Left cardiac atrium (tissue), 4 donors: ENCODE data around the gene A1BG. TPM values are rescaled to one million over a fixed set of nuclear protein-coding genes. Genes with fewer than 3 reads are reported as not detected.
"Not testable (repeated sequence)": the region's sequence is repeated elsewhere in the genome, so short reads cannot be mapped to it uniquely, and the experiment has no call there.

Experiments used
- ATAC-seq, 2 donors: fragments of 200-7000 bp; cut with Tn5 transposase; one replicate each; pipeline ENCODE4 v1.9.1; 2020; ENCODE audit warnings: mild to moderate bottlenecking in 2 of 2, moderate library complexity in 2 of 2
- DNase-seq: peaks from one replicate; pipeline ENCODE4 v3.0.0-alpha.2; 2020
- intact Hi-C, 2 donors: fragments of 100-400 bp; cut with DNase I; formaldehyde crosslinking; loops; one replicate each; pipeline versions ENCODE4 v1.14.1 to v1.15.1; 2022 to 2023
- total RNA-seq, 2 donors: library from RNA; stranded (reverse); fragmentation: NEBNext Ultra II Directional; extraction: Animal tissue kit (Norgen Biotek cat#: 25700); gene quantifications; one replicate each; pipeline ENCODE4 v1.2.1, GENCODE V29; 2021
- donor health status: DM: no; HTN: yes; CAD: no.
- donor health status: DM: no; HTN: yes; CAD: no; lungs with severe emphysema.
- donor health status: DM: yes; HTN: yes; CAD: no.
- donor health status: Dilated cardiomyopathy.

Gene A1BG
- total RNA-seq, 2 donors from 2014 or later: 18.3 to 18.9 TPM

DNA sequence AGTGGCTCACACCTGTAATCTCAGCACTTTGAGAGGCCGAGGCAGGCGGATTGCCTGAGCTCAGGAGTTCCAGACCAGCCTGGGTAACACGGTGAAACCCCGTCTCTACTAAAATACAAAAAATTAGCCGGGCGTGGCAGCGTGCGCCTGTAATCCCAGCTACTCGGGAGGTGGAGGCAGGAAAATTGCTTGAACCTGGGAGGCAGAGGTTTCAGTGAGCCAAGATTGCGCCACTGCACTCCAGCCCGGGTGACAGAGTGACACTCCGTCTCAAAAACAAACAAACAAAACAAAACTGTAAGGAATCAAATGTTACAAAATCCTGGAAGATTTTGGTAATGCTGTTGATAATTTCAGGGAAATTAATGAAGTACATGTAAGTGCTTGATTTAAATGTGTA is 5.2 kb downstream of the A1BG start:
- ATAC-seq, DNase-seq, intact Hi-C loops: not testable (repeated sequence)

DNA sequence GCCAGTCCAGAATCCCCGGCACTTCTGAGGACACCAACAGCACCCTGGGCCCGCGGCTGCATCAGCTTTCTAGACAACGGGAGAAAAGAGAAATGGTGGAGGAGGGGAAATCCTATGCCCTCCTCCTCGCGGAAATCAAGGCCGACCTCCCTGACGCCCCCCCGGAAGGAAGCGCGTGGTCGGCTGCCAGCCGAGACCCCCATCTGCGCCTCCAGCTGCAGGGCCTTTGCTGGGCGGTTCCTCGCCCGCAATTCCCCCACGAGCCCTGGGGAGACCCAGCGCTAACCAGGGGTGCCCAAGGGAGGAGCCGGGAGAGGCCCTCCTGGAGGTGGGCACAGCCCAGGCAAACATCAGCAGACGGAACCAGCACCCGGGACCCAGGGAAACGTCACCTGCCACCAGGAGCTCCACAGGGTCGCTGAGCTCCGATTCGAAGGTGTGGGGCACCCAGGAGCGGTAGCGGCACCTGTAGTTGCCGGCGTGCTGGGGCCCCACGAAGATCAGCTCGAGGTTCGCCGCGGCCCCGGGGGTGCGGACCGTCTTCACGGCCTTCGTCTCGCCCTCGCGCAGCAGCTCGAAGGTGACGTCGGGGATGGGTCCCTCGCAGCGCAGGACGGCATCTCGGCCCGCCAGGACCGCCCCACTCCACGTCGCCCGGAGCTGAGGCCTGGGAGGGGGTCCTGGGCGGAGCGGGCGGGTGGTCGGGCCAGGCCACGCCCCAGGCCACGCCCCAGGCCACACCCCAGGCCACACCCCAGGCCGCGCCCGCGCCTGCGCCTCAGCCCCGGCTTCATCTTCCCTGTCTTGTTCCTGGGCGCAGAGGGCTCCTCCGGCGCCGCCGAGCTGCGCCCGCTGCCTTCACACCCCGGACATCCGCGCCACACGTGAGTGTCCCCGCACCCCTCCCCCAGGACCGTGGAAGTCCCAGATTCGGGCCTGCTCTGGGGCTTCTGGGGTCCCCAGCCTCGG is 6.0 kb downstream of the A1BG start:
- intact Hi-C loops: no loop called here
- ATAC-seq (peak; percentile 98), DNase-seq (peak; percentile 63)

DNA sequence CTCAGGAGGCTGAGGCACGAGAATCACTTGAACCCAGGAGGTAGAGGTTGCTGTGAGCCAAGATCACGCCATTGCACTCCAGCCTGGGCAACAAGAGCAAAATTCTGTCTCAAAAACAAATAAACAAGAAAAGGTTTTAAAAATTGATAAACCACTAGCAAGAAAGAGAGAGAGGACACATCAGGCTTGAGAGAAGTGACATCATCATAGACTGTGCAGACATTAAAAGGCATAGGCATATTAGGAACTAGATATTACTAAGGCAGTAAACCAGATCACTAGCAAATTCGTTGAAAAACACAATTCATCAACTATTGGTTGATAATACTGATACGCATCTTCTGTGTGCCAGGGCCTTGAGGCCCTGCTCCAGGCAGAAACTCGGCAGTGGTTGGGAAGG is 7.7 kb downstream of the A1BG start:
- DNase-seq: no peak
- intact Hi-C loops: no loop called here
- no peak for ATAC-seq

DNA sequence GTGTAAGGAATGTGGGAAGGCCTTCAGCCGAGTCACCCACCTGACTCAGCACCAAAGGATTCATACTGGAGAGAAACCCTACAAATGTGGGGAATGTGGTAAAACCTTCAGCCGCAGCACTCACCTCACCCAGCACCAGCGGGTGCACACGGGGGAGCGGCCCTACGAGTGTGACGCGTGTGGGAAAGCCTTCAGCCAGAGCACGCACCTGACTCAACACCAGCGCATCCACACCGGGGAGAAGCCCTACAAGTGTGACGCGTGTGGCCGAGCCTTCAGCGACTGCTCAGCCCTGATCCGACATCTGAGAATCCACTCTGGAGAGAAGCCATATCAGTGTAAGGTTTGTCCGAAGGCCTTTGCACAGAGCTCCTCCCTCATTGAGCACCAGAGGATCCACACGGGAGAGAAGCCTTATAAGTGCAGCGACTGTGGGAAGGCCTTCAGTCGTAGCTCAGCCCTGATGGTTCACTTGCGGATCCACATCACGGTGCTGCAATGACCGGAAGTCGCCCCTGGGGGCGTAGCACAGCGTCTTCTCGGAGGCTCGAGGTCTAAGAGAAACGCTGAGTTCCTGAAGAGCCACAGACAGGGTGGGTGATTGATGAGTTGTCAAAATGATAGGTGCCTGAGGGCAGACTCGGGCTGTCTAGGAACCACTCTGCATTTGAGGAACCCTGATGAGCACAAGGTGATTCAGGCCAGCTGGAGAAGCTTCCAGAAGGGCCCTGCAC is 14.3 kb downstream of the A1BG start:
- no peak for DNase-seq
- intact Hi-C loops: no loop called here
- peak in 1 of 2 donors; percentile 12 for ATAC-seq

DNA sequence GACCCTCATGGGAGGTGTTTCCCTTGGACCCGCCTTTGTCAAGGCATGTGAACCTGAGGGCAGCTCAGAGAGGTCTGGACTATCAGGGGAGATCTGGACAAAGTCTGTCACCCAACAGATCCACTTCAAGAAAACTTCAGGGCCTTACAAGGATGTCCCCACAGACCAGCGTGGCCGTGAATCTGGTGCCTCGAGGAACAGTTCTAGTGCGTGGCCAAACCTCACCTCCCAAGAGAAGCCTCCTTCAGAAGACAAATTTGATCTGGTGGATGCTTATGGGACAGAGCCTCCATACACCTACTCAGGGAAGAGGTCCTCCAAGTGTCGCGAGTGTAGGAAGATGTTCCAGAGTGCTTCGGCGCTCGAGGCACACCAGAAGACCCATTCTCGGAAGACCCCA is 15.0 kb downstream of the A1BG start:
- ATAC-seq: no peak
- intact Hi-C loops: no loop called here
- DNase-seq: no peak

DNA sequence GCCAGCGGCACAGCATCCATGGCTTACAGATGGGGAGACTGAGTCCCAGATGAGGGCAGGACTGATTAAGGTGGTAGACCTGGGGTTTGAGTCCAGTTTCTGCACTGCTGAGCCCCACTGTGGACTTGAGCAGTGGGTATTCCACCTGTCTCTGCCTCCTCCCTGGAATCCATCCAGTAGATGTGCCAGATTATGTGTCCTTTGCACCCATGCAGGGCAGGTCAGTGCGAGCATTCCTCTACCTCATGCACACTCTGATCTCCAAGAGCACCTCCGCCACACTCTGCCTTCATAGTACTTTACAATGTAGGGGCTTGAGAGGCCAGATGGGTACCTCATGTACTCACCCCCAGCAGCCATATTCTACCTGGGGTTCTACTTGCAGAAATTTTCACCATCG is 16.5 kb downstream of the A1BG start:
- DNase-seq (no peak), ATAC-seq (no peak)
- intact Hi-C loops: no loop called here

DNA sequence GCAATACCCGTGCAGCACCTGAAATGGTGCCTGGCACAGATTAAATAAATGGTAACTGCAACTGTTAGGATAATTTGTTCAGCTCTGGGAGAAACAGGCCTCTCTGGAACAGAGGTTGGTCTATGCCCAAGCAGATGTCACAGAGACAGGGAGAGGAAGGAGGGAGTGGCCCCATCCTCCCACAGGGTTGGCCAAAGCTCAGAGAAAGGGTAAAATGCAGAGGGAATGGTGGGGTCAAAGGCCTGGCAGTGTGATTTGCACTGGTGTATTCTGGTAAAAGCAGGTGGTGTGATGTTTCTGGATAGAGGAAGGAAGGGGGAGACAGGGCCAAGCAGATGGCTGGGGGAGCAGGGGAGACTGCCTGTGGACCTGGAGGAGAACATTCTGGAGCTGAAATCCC is 17.1 kb downstream of the A1BG start:
- DNase-seq: no peak
- intact Hi-C loops: no loop called here

DNA sequence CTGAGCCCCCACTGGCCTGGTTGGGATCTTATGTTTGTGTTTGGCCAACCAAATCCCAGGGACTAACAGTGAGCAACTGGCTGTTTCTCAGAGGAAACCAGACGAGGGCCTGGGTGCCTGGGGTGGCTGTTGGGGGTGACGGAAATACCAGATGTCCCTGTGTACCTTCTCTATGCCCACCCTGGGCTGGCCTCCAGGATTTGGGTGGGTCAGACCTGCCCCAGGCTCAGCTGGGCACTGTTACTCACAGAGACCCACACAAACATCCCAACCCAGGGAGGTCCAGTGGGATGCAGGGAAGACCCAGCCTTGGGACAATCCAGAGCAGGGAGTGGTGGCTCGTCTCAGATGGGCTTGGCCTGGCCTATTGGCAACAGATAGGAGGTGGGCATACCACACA is 17.7 kb downstream of the A1BG start:
- DNase-seq (no peak), ATAC-seq (no peak)
- intact Hi-C loops: no loop called here

More for the DNA sequence above, 17.1 kb downstream of the A1BG start:
- ATAC-seq: no peak

DNA sequence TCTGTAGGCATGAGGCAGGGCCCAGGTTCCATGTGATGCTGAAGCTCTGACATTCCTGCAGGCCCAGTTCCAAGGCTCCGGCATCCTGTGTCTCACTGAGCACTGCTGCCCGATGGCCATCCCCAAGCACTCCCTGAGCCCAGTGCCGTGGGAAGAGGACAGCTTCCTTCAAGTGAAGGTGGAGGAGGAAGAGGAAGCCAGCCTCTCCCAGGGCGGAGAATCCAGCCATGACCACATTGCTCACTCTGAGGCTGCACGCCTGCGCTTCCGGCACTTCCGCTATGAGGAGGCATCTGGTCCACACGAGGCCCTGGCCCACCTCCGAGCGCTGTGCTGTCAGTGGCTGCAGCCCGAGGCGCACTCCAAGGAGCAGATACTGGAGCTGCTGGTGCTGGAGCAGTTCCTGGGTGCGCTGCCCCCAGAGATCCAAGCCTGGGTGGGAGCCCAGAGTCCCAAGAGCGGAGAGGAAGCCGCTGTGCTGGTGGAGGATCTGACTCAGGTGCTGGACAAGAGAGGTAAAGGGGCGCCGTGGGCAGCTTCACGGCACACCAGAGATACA is 18.5 kb downstream of the A1BG start:
- no peak for DNase-seq
- intact Hi-C loops: no loop called here
- no peak for ATAC-seq

DNA sequence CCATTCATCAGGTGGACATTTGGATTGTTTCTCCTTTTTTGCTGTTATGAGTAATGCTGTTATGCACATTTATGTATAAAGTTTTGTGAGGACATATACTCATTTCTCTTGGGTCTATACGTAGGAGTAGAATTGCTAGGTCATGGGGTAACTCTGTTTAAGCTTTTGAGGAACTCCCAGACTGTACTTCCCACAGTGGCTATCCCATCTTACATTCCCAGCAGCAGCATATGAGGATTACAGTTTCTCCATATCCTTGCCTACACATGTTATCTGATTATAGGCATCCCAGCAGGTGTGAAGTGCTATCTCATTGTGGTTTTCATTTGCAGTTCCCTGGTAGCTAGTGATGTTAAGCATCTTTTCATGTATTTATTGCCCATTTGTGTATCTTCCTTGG is 20.6 kb downstream of the A1BG start:
- intact Hi-C loops: no loop called here
- no peak for DNase-seq

DNA sequence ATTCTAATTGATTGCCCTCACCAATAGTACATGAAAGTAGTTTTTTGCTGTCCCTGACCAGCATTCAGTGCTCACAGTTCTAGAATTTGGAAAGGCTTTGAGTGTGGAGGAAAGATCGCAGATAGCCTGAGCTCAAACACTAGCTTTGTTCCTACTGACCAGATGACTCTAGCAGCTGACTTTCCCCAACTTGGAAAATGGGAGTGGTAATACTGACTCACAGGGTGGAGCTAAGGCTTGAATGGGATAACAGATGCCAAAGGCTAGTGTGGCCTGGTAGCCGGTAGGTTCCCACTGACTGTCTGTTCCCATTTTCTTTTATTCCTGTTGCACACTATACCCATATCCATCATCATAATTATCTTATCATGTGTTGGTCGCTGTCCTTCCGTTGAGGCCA is 22.8 kb downstream of the A1BG start:
- DNase-seq (no peak), ATAC-seq (no peak)
- intact Hi-C loops: no loop called here

More for the DNA sequence above, 20.6 kb downstream of the A1BG start:
- no peak for ATAC-seq

DNA sequence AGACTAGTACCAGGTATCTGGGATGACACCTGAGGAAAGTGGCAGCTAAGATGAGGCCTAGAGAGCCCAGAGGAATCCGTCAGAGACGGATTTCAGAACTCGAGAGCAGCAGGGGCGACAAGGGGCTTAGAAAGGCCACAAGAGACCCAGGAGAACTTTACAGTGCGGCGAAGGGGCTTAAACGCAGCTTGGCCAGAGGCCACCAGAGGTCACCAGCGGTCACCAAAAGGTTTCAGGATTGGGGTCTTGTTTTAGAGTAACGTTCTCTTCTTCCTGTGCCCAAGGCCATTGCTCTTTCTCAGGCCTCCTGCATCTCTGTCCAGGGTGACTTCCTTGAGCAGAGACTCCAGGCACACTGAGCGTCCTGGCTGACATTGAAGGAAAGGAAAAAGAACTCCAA is 24.3 kb downstream of the A1BG start:
- intact Hi-C loops: no loop called here
- ATAC-seq (no peak), DNase-seq (no peak)

DNA sequence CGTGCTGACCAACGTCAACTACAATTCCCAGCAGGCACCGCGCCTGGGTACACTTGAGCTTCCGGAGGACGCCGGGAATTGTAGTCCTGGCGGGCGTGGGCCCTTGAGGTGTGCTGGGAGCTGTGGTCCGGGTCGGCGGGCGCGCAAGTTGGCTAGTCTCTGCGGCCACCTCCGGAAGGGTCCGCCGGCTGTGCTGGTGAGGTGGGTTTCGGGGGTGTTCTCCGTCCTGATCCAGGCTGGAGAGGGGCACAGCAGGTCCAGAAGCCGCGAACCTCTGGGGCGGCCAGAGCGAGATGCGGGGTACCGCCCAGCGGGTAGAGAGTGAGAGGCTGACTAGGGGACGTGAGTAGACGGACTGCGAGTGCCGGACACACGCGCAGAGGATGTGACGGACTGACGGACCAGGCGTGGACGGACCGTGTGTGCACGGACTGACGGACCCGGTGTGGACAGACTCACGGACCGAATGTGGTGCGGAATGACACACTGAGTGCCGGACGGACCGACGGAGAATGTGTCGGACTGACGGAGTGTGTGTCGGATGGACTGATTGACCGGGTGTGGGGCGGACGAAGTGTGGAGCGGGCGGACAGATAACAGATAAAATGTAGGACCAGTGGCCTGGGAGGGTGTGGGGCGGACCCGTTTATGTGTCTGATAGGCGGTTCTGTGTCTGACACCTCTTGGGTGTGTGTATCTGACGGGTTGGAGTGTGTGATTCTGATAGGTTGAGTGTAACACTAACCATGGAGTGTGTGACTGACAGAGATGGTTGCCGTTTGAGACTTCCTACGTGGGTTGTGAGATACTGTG is 26.2 kb downstream of the A1BG start, which contains the start of gene ZSCAN22:
TSS of gene ZSCAN22 (plus strand) at position 81 of the 813 bp plus-strand sequence. CDS start 7,809 bp downstream, outside the sequence.
- intact Hi-C loops: loop anchor here in 1 of 2 donors (1.0 kb wide), 1 partner anchor 35 kb away; the partner anchor contains the start of gene ZNF497
- peak; percentile 97 to 98 for ATAC-seq

DNA sequence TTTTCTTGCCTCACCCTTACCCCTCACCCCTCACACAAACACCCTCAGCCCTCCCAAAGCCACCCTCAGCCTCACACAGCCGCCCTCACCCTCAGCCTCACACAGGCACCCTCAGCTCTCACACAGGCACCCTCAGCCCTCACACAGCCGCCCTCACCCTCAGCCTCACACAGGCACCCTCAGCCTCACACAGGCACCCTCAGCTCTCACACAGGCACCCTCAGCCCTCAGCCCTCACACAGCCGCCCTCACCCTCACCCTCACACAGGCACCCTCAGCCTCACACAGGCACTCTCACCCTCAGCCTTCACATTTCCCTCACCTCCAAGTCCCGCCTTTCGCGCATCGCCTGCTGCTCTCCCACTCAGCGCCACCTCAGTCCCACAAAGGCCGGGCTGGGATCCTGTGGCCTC is 26.8 kb downstream of the A1BG start:
- DNase-seq: no peak
- peak; percentile 12 to 21 for ATAC-seq
- intact Hi-C loops: no loop called here

More for the DNA sequence above, 26.2 kb downstream of the A1BG start, which contains the start of gene ZSCAN22:
- DNase-seq: peak; percentile 99

DNA sequence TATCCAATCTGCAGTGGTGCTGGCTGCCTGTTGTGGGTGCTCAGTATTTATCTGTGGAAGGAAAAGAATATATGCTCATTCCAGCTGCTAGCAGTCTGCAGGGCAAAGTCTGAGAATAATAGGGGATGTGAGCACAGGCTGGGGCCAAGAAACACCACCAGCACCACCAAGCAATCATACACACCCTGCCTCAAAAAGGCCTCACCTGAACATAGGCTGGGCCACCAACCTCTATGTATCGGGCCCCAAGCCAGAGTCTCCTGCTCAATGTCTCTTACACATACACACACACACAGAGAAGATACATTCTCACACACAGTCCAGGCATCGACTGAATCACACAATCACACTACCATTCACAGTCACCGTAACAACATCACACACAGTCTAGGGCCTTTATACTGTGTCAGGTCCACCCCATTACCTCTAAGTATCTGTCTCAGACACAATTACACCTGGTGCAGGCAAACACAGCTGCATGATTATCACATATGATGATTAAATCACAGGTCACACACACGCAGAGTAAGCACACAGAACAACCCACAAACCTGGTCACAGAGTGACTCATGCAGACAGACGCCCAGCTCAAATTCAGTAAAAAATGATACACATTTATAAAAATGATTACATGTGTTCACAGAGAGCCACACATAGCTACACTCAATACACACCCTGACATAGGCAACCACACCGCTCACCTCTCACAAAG is 27.8 kb downstream of the A1BG start:
- intact Hi-C loops: no loop called here
- DNase-seq (no peak), ATAC-seq (no peak)

DNA sequence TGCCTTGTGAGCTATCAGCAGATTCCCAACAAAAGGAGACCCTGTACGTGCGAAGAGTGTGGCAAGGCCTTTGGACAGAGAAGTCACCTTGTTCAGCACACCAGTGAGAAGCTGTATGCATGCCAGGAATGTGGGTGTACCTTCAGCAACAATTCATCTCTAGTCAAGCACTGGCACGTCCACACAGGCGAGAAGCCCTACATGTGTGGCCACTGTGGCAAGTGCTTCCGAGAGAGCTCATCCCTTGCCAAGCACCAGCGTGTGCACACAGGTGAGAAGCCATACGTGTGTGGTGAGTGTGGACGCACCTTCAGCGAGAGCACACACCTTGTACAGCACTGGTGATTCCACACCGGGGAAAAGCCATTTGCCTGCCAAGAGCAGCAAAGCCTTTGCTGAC is 34.1 kb downstream of the A1BG start:
- DNase-seq: no peak
- intact Hi-C loops: no loop called here
- no peak for ATAC-seq

DNA sequence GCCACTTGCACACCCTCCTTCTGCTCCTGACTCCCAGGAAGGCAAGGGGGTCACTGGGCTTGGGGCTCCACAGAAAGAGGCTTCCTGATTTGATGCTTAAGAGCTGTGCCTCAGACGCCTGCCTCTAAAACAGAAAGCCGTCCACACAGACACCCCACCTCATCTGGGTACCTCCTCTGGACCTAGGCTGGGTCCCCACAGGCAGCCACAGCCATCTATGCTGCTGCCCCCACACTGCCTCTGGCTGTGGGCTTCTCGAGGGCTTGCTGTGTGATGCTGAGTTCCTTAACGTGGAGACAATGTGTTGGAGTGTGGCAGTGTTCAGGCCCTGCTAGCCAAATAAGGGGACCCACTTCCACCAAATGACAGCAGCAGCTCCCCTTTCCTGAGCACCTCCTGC is 35.0 kb downstream of the A1BG start:
- ATAC-seq (no peak), DNase-seq (no peak)
- intact Hi-C loops: no loop called here

DNA sequence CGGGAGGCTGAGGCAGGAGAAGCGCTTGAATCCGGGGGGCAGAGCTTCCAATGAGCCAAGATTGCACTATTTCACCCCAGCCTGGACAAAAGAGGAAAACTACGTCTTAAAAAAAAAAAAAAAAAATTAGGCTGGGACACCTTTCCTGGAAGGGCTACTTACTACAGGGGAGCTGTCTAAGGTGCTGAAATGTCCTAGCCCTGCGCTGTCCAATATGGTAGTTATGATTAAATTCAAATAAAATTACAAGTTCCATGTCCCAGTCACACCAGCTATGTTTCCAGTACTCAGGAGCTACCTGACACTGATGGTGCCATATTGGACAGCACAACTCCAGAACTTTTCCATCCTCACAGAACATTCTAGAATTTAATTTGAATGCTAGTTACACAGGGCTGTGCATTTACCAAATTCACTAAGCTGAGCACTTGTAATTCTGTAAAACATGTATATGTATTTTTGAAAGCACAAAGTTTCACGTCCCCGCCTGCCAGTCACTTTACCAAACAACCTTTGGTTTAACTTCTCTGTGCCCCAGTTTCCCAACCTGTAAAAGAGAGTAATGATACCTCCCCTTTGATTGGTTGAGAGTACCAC is 35.7 kb downstream of the A1BG start:
- ATAC-seq: peak in 1 of 2 donors; percentile 30
- intact Hi-C loops: no loop called here
- DNase-seq: no peak
